Neural progenitor cell (in vitro differentiated cells): ENCODE measurements around the gene SUGCT.

ENCODE experiments used
- EZH2phosphoT487 ChIP-seq: fragments of 200-600 bp; sonication (generic); IDR thresholded peaks from 2 replicates; pipeline ENCODE4 v1.6.1; 2017; ENCODE audit warnings: antibody characterized with exemption
- TF ChIP-seq, protein P1 (sequence below): fragments of 200-600 bp; sonication (generic); IDR thresholded peaks from 2 replicates; pipeline ENCODE4 v1.5.1; 2017; ENCODE audit warnings: antibody characterized with exemption, mild to moderate bottlenecking

DNA sequence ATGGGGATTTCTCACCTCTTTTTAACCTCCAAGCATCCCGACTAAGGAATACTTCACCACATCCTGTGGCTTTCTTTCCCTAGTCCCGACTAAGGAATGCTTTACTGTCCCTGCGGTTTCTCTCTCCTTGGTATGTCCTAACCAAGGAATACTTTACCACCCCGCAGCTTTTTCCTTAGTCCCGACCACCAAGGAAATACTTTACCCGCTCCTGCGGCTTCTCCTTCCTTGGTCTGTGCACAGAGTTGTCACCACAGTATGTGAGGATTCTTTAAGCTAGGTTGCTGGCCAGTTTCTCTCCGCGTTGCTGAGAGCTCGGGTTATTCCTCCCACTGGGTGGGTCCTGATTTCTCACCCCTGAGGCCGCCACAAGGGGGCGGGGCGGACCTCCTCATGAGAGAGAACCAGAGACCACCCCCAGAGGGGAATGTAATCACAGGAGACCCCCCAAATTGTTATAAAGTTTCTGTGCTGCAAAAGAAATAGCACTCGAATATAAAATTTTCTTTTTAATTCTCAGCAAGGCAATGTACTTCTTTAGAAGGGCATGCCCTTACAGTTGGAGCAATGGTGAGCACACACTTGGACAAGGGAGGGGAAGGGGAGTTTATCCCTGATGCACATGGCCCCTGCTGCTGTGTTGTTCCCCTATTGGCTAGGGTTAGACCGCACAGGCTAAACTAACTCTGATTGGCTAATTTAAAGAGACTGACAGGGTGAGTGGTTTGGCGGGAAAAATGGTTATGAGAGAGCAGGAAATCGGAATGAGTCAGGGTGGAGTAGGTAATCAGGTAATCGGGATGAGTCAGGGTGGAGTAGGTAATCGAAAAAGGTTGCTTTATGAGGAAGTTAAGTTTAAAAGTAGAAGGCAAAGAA lies 12.8 kb downstream of the SUGCT start:
- TF ChIP-seq, protein P1, sequence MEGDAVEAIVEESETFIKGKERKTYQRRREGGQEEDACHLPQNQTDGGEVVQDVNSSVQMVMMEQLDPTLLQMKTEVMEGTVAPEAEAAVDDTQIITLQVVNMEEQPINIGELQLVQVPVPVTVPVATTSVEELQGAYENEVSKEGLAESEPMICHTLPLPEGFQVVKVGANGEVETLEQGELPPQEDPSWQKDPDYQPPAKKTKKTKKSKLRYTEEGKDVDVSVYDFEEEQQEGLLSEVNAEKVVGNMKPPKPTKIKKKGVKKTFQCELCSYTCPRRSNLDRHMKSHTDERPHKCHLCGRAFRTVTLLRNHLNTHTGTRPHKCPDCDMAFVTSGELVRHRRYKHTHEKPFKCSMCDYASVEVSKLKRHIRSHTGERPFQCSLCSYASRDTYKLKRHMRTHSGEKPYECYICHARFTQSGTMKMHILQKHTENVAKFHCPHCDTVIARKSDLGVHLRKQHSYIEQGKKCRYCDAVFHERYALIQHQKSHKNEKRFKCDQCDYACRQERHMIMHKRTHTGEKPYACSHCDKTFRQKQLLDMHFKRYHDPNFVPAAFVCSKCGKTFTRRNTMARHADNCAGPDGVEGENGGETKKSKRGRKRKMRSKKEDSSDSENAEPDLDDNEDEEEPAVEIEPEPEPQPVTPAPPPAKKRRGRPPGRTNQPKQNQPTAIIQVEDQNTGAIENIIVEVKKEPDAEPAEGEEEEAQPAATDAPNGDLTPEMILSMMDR = peak; percentile 37
- TF ChIP-seq EZH2phosphoT487 = no peak
